ENCODE data around the gene CST11.

Gene CST11

DNA sequence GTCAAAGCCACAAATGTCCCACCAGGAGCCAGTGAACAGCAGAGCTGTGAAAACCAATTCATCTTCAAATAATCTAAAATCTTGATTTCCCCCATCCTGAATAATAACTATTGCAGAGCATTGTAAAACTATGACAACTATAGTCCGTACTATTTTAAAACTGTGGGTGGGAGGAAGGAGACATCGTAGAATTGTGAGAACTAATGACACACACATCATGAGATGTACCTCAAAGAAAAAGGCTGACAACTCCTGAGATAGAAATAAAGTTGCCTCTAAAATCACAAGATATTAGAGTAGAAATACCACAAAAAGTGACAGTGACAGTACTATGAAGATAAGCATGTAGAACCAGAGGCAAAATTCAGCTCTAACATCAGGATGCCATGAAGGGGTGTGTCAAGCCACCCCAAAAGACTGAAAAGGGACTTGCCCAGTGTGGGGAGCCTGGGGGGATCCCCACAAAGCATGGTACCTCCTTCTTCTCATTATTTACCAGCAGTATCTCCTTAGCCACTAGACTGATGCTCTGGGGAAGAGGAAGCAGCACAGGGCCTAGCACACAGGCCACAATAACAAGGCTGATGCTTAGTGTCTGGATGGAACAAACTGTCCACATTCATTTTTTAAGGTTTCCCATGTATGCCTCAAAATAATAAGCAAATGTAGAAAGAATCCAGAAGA is 44.8 kb downstream of the CST11 start:
- DNase-seq (ENCODE audit: low spot score) = no peak
- H3K27me3 ChIP-seq (ENCODE audit: insufficient read depth, poor library complexity, severe bottlenecking) = no peaks in the 10 kb centered on the region
- no peak for ATAC-seq (ENCODE audit: low read depth)
- H3K4me1 ChIP-seq (ENCODE audit: insufficient read depth, poor library complexity, severe bottlenecking) = peaks cover 3% of the 10 kb centered on the region
- H3K36me3 ChIP-seq (ENCODE audit: low read depth) = no peaks in the 10 kb centered on the region; the same call in 1 of the 2 replicates
- no peak overlapping the region for H3K27ac ChIP-seq (ENCODE audit: poor library complexity, severe bottlenecking)
- H3K4me3 ChIP-seq (ENCODE audit: severe bottlenecking) = no peak overlapping the region
- H3K9me3 ChIP-seq (ENCODE audit: severe bottlenecking) = no peaks in the 10 kb centered on the region
- TF ChIP-seq, protein P1, sequence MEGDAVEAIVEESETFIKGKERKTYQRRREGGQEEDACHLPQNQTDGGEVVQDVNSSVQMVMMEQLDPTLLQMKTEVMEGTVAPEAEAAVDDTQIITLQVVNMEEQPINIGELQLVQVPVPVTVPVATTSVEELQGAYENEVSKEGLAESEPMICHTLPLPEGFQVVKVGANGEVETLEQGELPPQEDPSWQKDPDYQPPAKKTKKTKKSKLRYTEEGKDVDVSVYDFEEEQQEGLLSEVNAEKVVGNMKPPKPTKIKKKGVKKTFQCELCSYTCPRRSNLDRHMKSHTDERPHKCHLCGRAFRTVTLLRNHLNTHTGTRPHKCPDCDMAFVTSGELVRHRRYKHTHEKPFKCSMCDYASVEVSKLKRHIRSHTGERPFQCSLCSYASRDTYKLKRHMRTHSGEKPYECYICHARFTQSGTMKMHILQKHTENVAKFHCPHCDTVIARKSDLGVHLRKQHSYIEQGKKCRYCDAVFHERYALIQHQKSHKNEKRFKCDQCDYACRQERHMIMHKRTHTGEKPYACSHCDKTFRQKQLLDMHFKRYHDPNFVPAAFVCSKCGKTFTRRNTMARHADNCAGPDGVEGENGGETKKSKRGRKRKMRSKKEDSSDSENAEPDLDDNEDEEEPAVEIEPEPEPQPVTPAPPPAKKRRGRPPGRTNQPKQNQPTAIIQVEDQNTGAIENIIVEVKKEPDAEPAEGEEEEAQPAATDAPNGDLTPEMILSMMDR (IDR thresholded peaks at IDR 0.05; ENCODE audit: poor library complexity, severe bottlenecking) = no peak

DNA sequence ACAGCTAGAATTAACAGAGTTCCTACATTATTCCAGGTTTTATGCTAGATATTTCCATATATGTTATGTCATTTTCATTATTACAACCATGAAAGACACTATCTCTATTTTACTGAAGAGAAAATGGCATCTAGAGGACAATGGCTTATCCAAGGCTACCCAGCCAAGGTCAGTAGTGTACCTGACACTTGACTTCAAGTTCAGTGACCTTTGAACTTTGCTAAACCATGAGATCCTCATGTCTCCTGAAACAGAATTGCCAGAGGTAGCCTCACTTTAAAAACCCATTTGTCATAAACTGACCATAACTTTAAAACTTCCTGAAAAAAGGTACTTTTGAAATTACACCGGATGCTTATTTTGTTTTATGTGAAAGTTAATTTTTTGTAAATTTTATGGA is 45.8 kb downstream of the CST11 start:
- ATAC-seq (ENCODE audit: low read depth) (no peak), DNase-seq (ENCODE audit: low spot score) (no peak)
- Histone ChIP-seq H3K27ac (ENCODE audit: poor library complexity, severe bottlenecking) (no peak overlapping the region), H3K9me3 (ENCODE audit: severe bottlenecking) (no peaks in the 10 kb centered on the region), H3K27me3 (ENCODE audit: insufficient read depth, poor library complexity, severe bottlenecking) (no peaks in the 10 kb centered on the region), H3K4me3 (ENCODE audit: severe bottlenecking) (no peak overlapping the region), H3K4me1 (ENCODE audit: insufficient read depth, poor library complexity, severe bottlenecking) (peaks cover 3% of the 10 kb centered on the region), H3K36me3 (ENCODE audit: low read depth) (peaks cover 7% of the 10 kb centered on the region)
- TF ChIP-seq, protein P1 (IDR thresholded peaks at IDR 0.05; ENCODE audit: poor library complexity, severe bottlenecking) = no peak

DNA sequence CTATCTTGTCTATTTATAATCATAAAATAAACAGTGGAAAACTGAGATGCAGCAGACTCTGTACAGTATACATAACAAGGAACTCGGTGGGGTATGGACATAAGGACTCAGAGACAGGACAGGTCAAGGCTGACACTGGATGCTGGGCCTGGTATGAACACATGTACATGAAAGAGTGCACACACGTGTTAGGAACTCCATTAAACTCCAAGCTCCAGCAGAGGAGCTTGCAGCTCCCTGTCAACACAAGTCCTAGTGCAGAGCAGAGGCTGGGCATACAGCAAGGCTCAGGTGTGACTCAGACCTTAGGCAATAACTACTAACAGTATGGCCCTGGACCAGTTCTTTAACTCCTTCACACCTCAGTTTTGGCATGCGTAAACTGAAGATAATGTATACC is 48.5 kb downstream of the CST11 start:
- H3K27ac ChIP-seq (ENCODE audit: poor library complexity, severe bottlenecking) = no peak overlapping the region
- ATAC-seq (ENCODE audit: low read depth) (peak; percentile 95), DNase-seq (ENCODE audit: low spot score) (no peak)

DNA sequence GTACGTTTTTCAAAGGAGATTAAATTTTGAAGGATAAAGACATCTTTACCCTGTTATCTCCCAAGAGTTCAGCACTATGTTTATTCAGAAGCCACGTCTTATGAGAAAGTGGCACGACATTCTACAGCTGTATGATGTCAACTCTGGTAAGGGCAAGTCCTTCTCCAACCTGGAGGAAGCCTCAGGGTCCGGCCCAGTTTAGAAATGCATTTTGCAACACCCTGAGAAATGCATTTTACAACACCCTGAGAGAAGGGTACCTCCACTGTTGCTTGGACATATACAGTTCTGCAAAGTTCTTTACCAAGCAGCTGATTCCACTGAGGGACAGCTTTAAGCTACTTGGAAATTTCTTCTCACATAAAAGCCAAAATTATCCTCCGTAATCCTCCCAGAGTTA is 48.9 kb downstream of the CST11 start:
- no peaks in the 10 kb centered on the region for H3K27me3 ChIP-seq (ENCODE audit: insufficient read depth, poor library complexity, severe bottlenecking)
- DNase-seq (ENCODE audit: low spot score) (no peak), ATAC-seq (ENCODE audit: low read depth) (no peak)
- no peaks in the 10 kb centered on the region for H3K9me3 ChIP-seq (ENCODE audit: severe bottlenecking)
- TF ChIP-seq, protein P1 (IDR thresholded peaks at IDR 0.05; ENCODE audit: poor library complexity, severe bottlenecking) = no peak
- H3K27ac ChIP-seq (ENCODE audit: poor library complexity, severe bottlenecking) = no peak overlapping the region
- H3K36me3 ChIP-seq (ENCODE audit: low read depth) = peaks cover 21% of the 10 kb centered on the region
- peaks cover 3% of the 10 kb centered on the region for H3K4me1 ChIP-seq (ENCODE audit: insufficient read depth, poor library complexity, severe bottlenecking)
- no peak overlapping the region for H3K4me3 ChIP-seq (ENCODE audit: severe bottlenecking)

More for the DNA sequence above, 48.5 kb downstream of the CST11 start:
- Histone ChIP-seq H3K36me3 (ENCODE audit: low read depth) (peaks cover 21% of the 10 kb centered on the region), H3K4me3 (ENCODE audit: severe bottlenecking) (no peak overlapping the region), H3K27me3 (ENCODE audit: insufficient read depth, poor library complexity, severe bottlenecking) (no peaks in the 10 kb centered on the region), H3K9me3 (ENCODE audit: severe bottlenecking) (no peaks in the 10 kb centered on the region), H3K4me1 (ENCODE audit: insufficient read depth, poor library complexity, severe bottlenecking) (peaks cover 3% of the 10 kb centered on the region)
- TF ChIP-seq, protein P1 (IDR thresholded peaks at IDR 0.05; ENCODE audit: poor library complexity, severe bottlenecking) = no peak

DNA sequence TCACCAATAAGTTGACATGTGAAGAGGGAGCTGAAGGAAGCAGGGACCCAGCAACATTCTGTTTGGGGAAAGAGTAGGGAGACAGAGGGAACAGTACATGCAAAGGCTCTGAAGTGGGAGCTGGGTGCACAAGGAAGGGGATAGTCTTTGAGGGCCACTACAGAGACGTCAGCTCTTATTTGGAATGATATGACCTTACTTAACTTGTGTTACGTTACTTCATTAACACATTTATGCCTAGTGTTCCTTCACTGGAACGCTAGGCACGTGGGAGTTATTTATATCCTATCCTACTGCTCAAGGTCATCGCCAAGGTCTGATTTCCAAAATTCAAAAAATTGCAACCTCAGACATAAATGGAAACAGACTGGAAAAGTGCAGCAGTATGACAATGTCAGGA is 51.6 kb downstream of the CST11 start:
- TF ChIP-seq, protein P1 (IDR thresholded peaks at IDR 0.05; ENCODE audit: poor library complexity, severe bottlenecking) = no peak
- H3K27me3 ChIP-seq (ENCODE audit: insufficient read depth, poor library complexity, severe bottlenecking) = no peaks in the 10 kb centered on the region

More for the DNA sequence above, 51.6 kb downstream of the CST11 start:
- Histone ChIP-seq H3K36me3 (ENCODE audit: low read depth) (peaks cover 28% of the 10 kb centered on the region), H3K4me1 (ENCODE audit: insufficient read depth, poor library complexity, severe bottlenecking) (peaks cover 3% of the 10 kb centered on the region), H3K27ac (ENCODE audit: poor library complexity, severe bottlenecking) (no peak overlapping the region), H3K4me3 (ENCODE audit: severe bottlenecking) (no peak overlapping the region), H3K9me3 (ENCODE audit: severe bottlenecking) (no peaks in the 10 kb centered on the region)
- DNase-seq (ENCODE audit: low spot score) (no peak), ATAC-seq (ENCODE audit: low read depth) (no peak)
